Sigmoid colon (tissue), 7 donors: ENCODE measurements around the gene NLRP3. TPM values are rescaled to one million over a fixed set of nuclear protein-coding genes. Genes with fewer than 3 reads are reported as not detected.
A peak's percentile ranks its signal among the peaks of the same experiment; 100 is the strongest.

Source experiments
- DNase-seq: peaks from one replicate; pipeline ENCODE4 v3.0.0-alpha.2; 2019
- H3K27ac ChIP-seq, 4 donors: fragments of 200-600 bp; sonication (generic); one replicate each; pipeline ENCODE4 v1.5.1; 2016 to 2019; ENCODE audit warnings: mild to moderate bottlenecking in 1 of 4
- H3K27me3 ChIP-seq, 3 donors: fragments of 200-600 bp; sonication (generic); one replicate each; pipeline ENCODE4 v1.5.1; 2019; ENCODE audit warnings: mild to moderate bottlenecking in 1 of 3
- H3K36me3 ChIP-seq, 4 donors: fragments of 200-600 bp; sonication (generic); one replicate each; pipeline ENCODE4 v1.5.1; 2016 to 2019
- H3K4me1 ChIP-seq, 4 donors: fragments of 200-600 bp; sonication (generic); one replicate each; pipeline ENCODE4 v1.5.1; 2017 to 2019
- H3K4me3 ChIP-seq, 4 donors: fragments of 200-600 bp; sonication (generic); one replicate each; pipeline ENCODE4 v1.5.1; 2017 to 2019; ENCODE audit warnings: mild to moderate bottlenecking in 2 of 4, moderate library complexity in 1 of 4
- H3K9me3 ChIP-seq, 4 donors: fragments of 200-600 bp in 3 of 4; sonication (generic) in 3 of 4; one replicate each; pipeline versions ENCODE4 v1.5.1 to v1.6.1; 2013 to 2019
- EP300 ChIP-seq, 4 donors: sonication (generic); formaldehyde crosslinking; IDR thresholded peaks; one replicate each; pipeline ENCODE4 v1.6.1; 2017; ENCODE audit warnings: antibody characterized with exemption in 4 of 4
- POLR2A ChIP-seq, 2 donors: fragments of 450-650 bp; IDR thresholded peaks; one replicate each; pipeline ENCODE4 v1.6.1; 2016; ENCODE audit warnings: antibody characterized with exemption in 2 of 2, mild to moderate bottlenecking in 2 of 2, moderate library complexity in 2 of 2
- POLR2AphosphoS5 ChIP-seq, 4 donors: sonication (generic); formaldehyde crosslinking; IDR thresholded peaks; one replicate each; pipeline ENCODE4 v1.6.1; 2017; ENCODE audit warnings: antibody characterized with exemption in 4 of 4
- WGBS, 2 donors: extraction: QIAGEN DNeasy Blood & Tissue Kit; methylation state at CpG; one replicate each; pipeline ENCODE4 v1.1.7; 2013; 5-methylcytosine and 5-hydroxymethylcytosine counted together
- intact Hi-C: fragments of 100-400 bp; cut with DNase I; formaldehyde crosslinking; loops from one replicate; pipeline ENCODE4 v1.15.1; 2023
- polyA plus RNA-seq, 3 donors: library from polyadenylated mRNA; stranded (reverse); fragments of 200-250 nt; gene quantifications; one replicate each; pipeline ENCODE4 v1.2.3, GENCODE V29; 2013
- total RNA-seq, 4 donors: library from RNA; depleted of rRNA; stranded (reverse); fragments of >200 nt; gene quantifications; one replicate each; pipeline ENCODE4 v1.1.0, GENCODE V29; 2016
- TF ChIP-seq, protein P1 (sequence below), 4 experiments: fragments of 450-650 bp in 3 of 4; fragments of 200-600 bp in 1 of 4; IDR thresholded peaks; one replicate each; pipeline ENCODE4 v1.5.1; 2016 to 2019; ENCODE audit warnings: antibody characterized with exemption in 4 of 4, mild to moderate bottlenecking in 3 of 4, moderate library complexity in 2 of 4
- donor health status: healthy with polysubstance abuse.
- donor health status: Bipolar disorder and iron deficiency.
- donor health status: healthy.

NLRP3 gene
- total and polyA plus RNA-seq, 7 donors, result 1.1 to 3.3 (median 2.8) TPM

DNA sequence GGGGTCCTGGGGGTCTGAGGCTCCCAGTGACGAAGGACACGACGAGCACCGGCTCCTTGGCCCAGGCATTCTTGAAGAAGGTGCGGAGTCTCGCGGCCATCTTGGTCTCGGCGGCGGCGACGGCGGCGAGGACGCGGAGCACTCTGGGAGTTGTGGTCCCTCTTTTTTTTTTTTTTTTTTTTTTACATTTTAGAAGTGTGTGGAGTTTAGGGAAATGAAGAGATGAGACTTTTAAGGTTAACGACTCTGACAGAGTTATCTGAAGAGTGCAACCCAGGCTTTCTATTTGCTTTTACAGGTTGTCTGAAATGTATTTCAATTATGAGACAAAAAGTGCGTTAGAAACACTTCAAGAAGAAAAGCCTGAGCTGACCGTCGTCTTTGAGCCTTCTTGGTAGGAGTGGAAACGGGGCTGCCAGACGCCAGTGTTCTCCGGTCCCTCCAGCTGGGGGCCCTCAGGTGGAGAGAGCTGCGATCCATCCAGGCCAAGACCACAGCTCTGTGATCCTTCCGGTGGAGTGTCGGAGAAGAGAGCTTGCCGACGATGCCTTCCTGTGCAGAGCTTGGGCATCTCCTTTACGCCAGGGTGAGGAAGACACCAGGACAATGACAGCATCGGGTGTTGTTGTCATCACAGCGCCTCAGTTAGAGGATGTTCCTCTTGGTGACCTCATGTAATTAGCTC, 32.3 kb downstream of the NLRP3 start:
- Histone ChIP-seq H3K36me3 (no peaks in the 10 kb centered on the region), H3K27ac (peak overlapping the region; percentile 64 to 78 (median 72)), H3K9me3 (no peaks in the 10 kb centered on the region), H3K27me3 (peaks cover 0 to under 1% (median 0%) of the 10 kb centered on the region in 3 donors), H3K4me3 (peak overlapping the region; percentile 33 to 49 (median 44)), H3K4me1 (peaks cover 0 to 7% (median 2%) of the 10 kb centered on the region in 4 donors)
- peak; percentile 76 for DNase-seq
- WGBS, 2 donors, result 13 to 38% methylated on average over 31 of the region's 31 CpGs
- TF ChIP-seq POLR2AphosphoS5 (IDR thresholded peaks at IDR 0.05), result peak in 3 of 4 donors; percentile 1 to 75 (median 69)
- no peak for TF ChIP-seq EP300 (IDR thresholded peaks at IDR 0.05)
- intact Hi-C loops, result no loop called here

DNA sequence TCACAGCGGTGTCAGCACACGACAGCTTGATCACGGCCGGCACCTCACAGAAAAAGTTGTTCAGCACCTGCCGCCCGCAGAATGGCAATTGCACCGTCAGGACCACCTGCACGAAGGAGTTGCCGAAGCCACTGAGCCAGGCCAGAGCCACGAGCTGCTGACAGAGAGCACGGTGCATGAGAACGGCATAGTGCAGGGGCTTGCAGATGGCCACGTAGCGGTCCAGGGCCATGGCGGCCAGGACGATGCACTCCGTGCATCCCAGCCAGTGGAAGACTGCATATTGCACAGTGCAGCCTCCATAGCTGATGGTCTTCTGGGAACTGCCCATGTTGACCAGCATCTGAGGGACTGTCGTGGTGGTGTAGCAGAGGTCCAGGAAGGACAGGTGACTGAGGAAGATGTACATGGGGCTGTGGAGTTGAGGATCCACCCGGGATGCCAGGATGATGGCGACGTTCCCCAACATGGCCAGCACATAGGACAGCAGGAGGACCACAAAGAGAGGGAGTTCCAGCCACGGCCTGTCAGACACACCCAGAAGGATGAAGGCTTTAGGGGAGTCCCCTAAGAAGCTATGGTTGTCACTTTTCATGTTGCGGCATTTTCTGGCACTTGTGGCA, 35.5 kb downstream of the NLRP3 start:
- no peak overlapping the region for H3K4me3 ChIP-seq
- TF ChIP-seq POLR2AphosphoS5 (IDR thresholded peaks at IDR 0.05), result no peak
- TF ChIP-seq POLR2A (IDR thresholded peaks at IDR 0.05), result no peak
- TF ChIP-seq, protein P1, sequence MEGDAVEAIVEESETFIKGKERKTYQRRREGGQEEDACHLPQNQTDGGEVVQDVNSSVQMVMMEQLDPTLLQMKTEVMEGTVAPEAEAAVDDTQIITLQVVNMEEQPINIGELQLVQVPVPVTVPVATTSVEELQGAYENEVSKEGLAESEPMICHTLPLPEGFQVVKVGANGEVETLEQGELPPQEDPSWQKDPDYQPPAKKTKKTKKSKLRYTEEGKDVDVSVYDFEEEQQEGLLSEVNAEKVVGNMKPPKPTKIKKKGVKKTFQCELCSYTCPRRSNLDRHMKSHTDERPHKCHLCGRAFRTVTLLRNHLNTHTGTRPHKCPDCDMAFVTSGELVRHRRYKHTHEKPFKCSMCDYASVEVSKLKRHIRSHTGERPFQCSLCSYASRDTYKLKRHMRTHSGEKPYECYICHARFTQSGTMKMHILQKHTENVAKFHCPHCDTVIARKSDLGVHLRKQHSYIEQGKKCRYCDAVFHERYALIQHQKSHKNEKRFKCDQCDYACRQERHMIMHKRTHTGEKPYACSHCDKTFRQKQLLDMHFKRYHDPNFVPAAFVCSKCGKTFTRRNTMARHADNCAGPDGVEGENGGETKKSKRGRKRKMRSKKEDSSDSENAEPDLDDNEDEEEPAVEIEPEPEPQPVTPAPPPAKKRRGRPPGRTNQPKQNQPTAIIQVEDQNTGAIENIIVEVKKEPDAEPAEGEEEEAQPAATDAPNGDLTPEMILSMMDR (IDR thresholded peaks at IDR 0.05), result no peak
- TF ChIP-seq EP300 (IDR thresholded peaks at IDR 0.05), result no peak
- H3K4me1 ChIP-seq, result peaks cover 0 to 7% (median 2%) of the 10 kb centered on the region in 4 donors
- no peaks in the 10 kb centered on the region for H3K27me3 ChIP-seq
- H3K9me3 ChIP-seq, result no peaks in the 10 kb centered on the region
- 93% methylated on average over 23 of the region's 23 CpGs for whole genome bisulfite sequencing, 2 donors
- DNase-seq, result no peak
- no peak overlapping the region for H3K27ac ChIP-seq
- H3K36me3 ChIP-seq, result no peaks in the 10 kb centered on the region
- intact Hi-C loops, result no loop called here

GRCh38 chr1:247452447-247453039, 36.6 kb downstream of the NLRP3 start:
- TF ChIP-seq POLR2AphosphoS5 (IDR thresholded peaks at IDR 0.05) (no peak), POLR2A (IDR thresholded peaks at IDR 0.05) (no peak), EP300 (IDR thresholded peaks at IDR 0.05) (no peak)
- TF ChIP-seq, protein P1 (IDR thresholded peaks at IDR 0.05), result no peak
- intact Hi-C loops, result no loop called here
- WGBS, 2 donors, result 64 to 80% methylated on average over 12 of the region's 12 CpGs
- Histone ChIP-seq H3K27ac (no peak overlapping the region), H3K36me3 (no peaks in the 10 kb centered on the region), H3K4me3 (no peak overlapping the region), H3K27me3 (no peaks in the 10 kb centered on the region), H3K9me3 (no peaks in the 10 kb centered on the region), H3K4me1 (peaks cover 0 to 7% (median 1%) of the 10 kb centered on the region in 4 donors)
- DNase-seq, result no peak

DNA sequence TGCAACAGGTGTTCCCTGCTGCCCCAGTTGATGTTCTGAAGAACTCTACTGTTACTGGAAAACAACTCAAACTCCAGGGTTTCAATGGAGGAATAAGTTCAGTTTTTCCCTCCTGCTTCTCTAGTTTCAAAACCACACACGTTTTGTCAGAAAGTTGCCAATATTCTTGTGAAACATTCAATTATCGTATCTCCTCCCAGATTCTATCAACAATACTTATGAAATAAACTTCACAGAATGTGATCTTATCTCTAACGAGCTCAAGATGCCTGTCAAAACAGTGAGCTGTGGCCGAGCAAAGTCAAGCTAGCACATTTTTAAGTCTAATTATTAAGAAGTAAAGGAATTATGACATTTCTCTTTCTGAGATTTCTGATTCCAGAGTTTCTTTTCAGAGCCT, 37.3 kb downstream of the NLRP3 start:
- DNase-seq, result no peak
- Histone ChIP-seq H3K27ac (no peak overlapping the region), H3K4me1 (peaks cover 0 to 7% (median 0%) of the 10 kb centered on the region in 4 donors), H3K9me3 (no peaks in the 10 kb centered on the region), H3K36me3 (no peaks in the 10 kb centered on the region), H3K4me3 (no peak overlapping the region), H3K27me3 (no peaks in the 10 kb centered on the region)
- WGBS, 2 donors, result 29 to 33% methylated on average over 4 of the region's 4 CpGs
- intact Hi-C loops, result no loop called here
- no peak for TF ChIP-seq POLR2AphosphoS5 (IDR thresholded peaks at IDR 0.05)

- 86 to 88% methylated on average over 11 of the region's 11 CpGs for WGBS, 2 donors
- H3K4me1 ChIP-seq, result no peaks in the 10 kb centered on the region
- H3K27me3 ChIP-seq, result no peaks in the 10 kb centered on the region
- no peak for DNase-seq
- no peak overlapping the region for H3K4me3 ChIP-seq
- intact Hi-C loops, result no loop called here
- H3K27ac ChIP-seq, result no peak overlapping the region
- no peak for TF ChIP-seq EP300 (IDR thresholded peaks at IDR 0.05)
- TF ChIP-seq POLR2AphosphoS5 (IDR thresholded peaks at IDR 0.05), result no peak
- TF ChIP-seq, protein P1 (IDR thresholded peaks at IDR 0.05), result no peak
- H3K36me3 ChIP-seq, result no peaks in the 10 kb centered on the region
- no peaks in the 10 kb centered on the region for H3K9me3 ChIP-seq
Measured at GRCh38 chr1:247453997-247454396, 38.0 kb downstream of the NLRP3 start.
